Suprapubic skin (tissue), 3 donors: ENCODE measurements around the gene RABGAP1.

ENCODE experiments used
- CTCF ChIP-seq, 2 donors: fragments of 200-600 bp in 1 of 2; fragments of 450-650 bp in 1 of 2; sonication (generic) in 1 of 2; IDR thresholded peaks; one replicate each; pipeline ENCODE4 v1.5.1; 2016 to 2019; ENCODE audit warnings: antibody characterized with exemption in 2 of 2, mild to moderate bottlenecking in 1 of 2, moderate library complexity in 1 of 2
- POLR2A ChIP-seq, 2 donors: fragments of 450-650 bp; IDR thresholded peaks; one replicate each; pipeline ENCODE4 v1.6.1; 2017; ENCODE audit warnings: antibody characterized with exemption in 2 of 2, mild to moderate bottlenecking in 2 of 2, moderate library complexity in 2 of 2

DNA sequence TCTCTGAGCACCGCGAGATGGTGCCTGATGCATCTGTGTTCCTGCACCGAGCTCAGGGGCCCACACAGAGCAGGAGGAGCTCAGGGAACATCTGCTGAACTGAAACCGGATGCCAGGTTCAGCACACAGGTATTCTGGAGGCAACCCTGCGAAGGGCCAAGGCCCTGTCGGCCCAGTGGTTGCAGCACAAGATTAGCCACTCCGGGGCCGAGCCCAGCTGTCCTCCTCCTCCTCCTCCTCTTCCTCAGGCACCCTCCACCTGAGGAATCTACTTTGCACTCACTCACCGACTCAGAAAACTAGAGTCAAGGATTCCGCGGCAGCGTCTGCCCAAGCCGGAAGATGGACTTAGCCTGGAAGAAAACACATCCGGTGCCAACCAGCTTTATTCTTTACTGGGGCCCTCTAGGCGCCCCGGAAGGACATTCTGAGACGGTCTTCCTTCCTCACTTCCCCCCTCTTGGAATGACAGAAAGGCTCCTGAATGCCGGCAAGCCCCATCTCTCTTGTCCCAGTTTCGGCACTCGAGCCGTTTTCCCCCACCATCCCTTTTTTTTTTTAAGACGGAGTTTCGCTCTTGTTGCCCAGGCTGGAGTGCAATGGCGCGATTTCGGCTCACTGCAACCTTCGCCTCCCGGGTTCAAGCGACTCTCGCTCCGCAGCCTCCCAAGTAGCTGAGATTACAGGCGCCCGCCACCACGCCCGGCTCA is 27.7 kb upstream of the RABGAP1 start, which contains the start of gene ZBTB6:
- no peak for TF ChIP-seq CTCF (IDR thresholded peaks at IDR 0.05)
- peak in 1 of 2 donors; percentile 33 for TF ChIP-seq POLR2A (IDR thresholded peaks at IDR 0.05)
